BJ (cell line): ENCODE results near the gene TXNRD1. TPM values are rescaled to one million over a fixed set of nuclear protein-coding genes. Genes with fewer than 3 reads are reported as not detected.

Experiments used
- CTCF ChIA-PET: fragments of 350-600 bp; formaldehyde crosslinking; extraction: SDS; loops from one replicate; lab custom pipeline; 2021; ENCODE audit warnings: antibody characterized with exemption, inconsistent platforms; lab: Yijun Ruan, JAX
- POLR2A ChIA-PET: fragments of 300-600 bp; sonication (Branson Sonifier 250); formaldehyde crosslinking; extraction: SDS; loops from one replicate; lab custom pipeline; 2021; ENCODE audit warnings: antibody characterized with exemption; lab: Charles Lee
- DNase-seq: peaks from one replicate; pipeline ENCODE4 v3.0.0-alpha.2; 2011; ENCODE audit warnings: low read depth
- H3K27me3 ChIP-seq: 2 replicates; pipeline ENCODE4 v1.6.0; 2011; ENCODE audit warnings: low read length; ENCODE audit not compliant: control insufficient read depth, insufficient read depth
- H3K36me3 ChIP-seq: 2 replicates; pipeline ENCODE4 v1.5.1; 2011; ENCODE audit warnings: low read length; ENCODE audit not compliant: control insufficient read depth, insufficient read depth
- H3K4me3 ChIP-seq: 2 replicates; pipeline ENCODE4 v1.5.1; 2011; ENCODE audit warnings: low read depth, mild to moderate bottlenecking, control low read depth, low read length
- polyA plus RNA-seq: library from polyadenylated mRNA; depleted of rRNA; stranded (reverse); fragments of >200 nt; gene quantifications from 2 replicates; pipeline ENCODE4 v1.2.3, GENCODE V29; 2011
- TF ChIP-seq, protein P1 (sequence below): IDR thresholded peaks from 2 replicates; pipeline ENCODE4 v1.5.1; 2011; ENCODE audit warnings: low read depth, mild to moderate bottlenecking, control low read depth, inconsistent platforms, low read length, moderate library complexity; ENCODE audit not compliant: insufficient read depth

The TXNRD1 gene
- polyA plus RNA-seq, 1 experiment, result 1,028 TPM

DNA sequence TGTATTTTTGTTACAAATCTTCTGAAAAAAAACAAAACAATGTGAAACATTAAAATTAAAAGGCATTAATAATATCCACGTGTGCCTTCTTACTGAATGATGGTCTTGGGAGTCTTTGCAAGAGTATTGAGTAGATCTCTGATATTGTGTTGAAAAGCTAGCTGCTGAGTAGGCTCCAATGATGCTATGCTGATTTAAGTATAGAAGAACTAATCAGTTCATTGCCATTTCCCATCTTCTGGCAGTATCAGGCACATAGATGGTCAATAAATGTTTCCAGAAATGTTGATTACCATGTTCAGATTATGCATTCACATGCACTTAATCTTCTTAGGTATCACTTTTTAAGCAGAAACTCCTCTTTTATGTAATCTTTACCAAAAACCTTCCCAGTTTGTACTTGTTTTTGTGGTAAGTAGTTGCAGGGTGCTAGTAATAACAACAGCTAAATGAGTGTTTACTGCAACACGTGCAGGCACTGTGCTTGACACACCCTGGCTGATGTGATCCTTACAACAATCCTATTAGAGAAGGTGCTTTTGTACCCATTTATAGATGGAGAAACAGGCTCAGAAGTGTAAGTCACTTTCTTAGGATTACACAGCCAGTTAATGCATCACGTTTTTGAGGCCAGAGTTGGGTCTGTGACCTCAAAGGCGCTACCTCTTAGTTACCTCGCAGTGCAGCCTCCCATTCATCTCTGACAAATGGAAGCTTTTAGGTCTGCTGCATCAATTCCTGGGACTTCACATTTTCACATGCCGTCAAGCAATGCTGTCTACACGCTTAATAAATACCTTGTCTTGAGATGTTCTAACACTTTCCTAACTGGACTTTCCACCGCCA lies 134.9 kb downstream of the TXNRD1 start:
- POLR2A ChIA-PET, result no interaction called here

DNA sequence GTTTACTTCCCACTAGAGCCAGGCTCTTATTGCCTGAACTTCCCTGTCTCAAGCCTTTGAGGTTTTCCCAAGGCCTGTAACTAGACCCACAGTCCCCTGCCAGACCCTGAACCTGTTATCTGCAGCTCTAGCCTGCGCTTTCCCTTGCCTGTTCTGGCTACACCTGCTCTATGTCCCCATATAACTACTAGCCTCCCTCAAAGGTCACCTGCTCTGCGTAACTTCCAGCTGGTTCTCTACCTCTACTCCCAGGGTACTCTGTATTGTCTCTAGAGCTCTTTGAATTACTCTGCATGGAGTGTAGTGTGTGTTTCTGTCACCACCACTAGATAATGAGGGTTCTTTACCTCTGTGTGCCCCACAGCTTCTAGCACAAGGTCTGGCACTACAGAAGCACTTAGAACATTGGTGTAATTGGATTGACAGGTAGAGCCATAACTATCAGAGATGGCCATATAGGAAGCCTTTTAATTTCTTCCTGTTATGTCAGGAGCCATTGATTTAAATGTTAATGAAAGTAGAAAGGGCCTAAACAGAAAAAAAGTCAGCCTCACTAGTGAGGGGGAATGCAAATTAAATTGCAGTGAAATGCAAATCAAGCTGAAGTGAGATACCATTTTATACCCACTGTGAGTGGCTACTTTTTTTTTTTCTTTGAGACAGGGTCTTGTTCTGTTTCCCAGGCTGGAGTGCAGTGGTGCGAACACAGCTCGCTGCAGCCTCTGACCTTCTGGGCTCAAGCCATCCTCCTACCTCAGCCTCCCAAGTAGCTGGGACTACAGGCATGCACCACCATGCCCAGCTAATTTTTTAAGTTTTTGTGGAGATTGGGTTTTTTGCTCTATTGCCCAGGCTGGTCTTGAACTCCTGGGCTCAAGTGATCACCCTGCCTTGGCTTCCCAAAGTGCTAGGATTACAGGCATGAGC lies 135.7 kb downstream of the TXNRD1 start:
- ChIA-PET CTCF (interaction anchor here (0.6 to 2.7 kb wide), 3 partner anchors 10 to 419 kb away, joined by 3 to 10 read pairs (median 4); no protein-coding TSS in a partner anchor), POLR2A (no interaction called here)
- no peak for DNase-seq
- no peaks in the 10 kb centered on the region for H3K27me3 ChIP-seq
- TF ChIP-seq, protein P1, sequence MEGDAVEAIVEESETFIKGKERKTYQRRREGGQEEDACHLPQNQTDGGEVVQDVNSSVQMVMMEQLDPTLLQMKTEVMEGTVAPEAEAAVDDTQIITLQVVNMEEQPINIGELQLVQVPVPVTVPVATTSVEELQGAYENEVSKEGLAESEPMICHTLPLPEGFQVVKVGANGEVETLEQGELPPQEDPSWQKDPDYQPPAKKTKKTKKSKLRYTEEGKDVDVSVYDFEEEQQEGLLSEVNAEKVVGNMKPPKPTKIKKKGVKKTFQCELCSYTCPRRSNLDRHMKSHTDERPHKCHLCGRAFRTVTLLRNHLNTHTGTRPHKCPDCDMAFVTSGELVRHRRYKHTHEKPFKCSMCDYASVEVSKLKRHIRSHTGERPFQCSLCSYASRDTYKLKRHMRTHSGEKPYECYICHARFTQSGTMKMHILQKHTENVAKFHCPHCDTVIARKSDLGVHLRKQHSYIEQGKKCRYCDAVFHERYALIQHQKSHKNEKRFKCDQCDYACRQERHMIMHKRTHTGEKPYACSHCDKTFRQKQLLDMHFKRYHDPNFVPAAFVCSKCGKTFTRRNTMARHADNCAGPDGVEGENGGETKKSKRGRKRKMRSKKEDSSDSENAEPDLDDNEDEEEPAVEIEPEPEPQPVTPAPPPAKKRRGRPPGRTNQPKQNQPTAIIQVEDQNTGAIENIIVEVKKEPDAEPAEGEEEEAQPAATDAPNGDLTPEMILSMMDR, result no peak
- no peak overlapping the region for H3K4me3 ChIP-seq
- H3K36me3 ChIP-seq, result peaks cover 26% of the 10 kb centered on the region

More for the DNA sequence above, 134.9 kb downstream of the TXNRD1 start:
- CTCF ChIA-PET, result interaction anchor here (1.9 kb wide), 1 partner anchor 8 kb away, joined by 5 read pairs; no protein-coding TSS in a partner anchor
- no peak for DNase-seq
- H3K4me3 ChIP-seq, result no peak overlapping the region
- H3K36me3 ChIP-seq, result peaks cover 26% of the 10 kb centered on the region
- TF ChIP-seq, protein P1, result no peak
- H3K27me3 ChIP-seq, result no peaks in the 10 kb centered on the region

DNA sequence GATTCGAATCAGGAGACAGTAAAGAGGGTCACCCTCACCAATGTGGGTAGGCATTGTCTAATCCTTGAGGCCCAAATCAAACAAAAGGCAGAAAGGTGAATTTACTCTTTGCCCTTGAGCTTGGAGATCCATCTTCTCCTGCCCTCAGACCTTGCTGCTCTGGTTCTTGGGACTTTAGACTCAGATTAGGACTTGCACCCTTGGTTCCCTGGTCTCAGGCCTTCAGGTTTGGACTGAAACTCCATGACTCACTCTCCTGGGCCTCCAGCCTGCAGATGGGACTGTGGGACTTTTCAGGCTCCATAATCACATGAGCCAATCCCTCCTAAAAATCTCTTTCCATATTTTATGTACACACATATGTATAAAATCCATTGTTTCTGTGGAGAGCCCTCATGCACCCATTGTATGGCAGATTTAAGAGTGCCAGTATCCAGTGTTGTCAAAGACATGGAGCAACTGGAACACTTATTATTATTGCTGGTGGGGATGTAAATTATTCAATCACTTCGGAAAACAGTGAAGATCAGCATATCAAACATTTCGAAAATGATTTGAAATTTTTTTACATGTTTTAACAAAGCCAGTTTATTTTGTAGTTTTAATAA lies 136.6 kb downstream of the TXNRD1 start:
- DNase-seq, result no peak

DNA sequence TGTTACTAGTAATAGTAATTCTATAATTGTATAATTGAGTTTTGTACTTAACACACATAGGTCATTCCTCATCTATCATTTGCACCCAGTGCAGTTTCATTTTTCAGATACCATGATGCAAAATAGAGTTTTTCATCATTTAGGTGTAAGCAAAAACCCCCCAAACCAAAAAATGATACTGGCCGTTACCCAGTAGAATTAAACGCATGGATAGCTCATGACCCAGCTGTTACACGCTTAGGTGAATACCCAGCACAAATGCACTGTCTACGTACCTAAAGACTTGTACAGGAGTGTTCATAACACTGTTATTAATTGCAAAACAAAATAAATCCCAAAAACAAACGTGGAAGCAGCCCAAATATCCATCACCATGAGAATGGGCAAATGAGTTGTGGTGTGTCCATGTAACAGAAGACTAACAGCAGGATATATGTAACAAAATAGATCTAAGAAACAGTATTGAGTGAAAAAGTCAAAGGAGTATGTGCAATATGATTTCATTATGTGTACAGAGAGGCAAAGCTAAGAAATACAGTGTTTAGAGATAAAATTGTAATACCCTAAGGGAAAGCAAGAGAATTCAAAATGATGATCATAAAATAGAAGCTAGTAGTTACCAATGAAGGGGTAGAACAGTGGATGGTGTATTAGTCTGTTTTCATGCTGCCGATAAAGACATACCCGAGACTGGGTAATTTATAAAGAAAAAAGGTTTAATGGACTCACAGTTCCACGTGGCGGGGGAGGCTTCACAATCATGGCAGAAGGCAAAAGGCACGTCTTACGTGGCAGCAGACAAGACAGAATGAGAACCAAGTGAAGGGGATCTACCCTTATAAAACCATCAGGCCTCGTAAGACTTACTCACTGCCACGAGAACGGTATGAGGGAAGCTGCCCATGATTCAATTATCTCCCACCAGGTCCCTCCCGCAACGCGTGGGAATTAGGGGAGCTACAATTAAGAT lies 137.7 kb downstream of the TXNRD1 start:
- Histone ChIP-seq H3K27me3 (no peaks in the 10 kb centered on the region), H3K4me3 (no peak overlapping the region), H3K36me3 (peaks cover 24% of the 10 kb centered on the region)
- ChIA-PET POLR2A (no interaction called here), CTCF (interaction anchor here (2.7 kb wide), 1 partner anchor 12 kb away, joined by 10 read pairs; no protein-coding TSS in a partner anchor)
- no peak for DNase-seq
- TF ChIP-seq, protein P1, result no peak

More for the DNA sequence above, 136.6 kb downstream of the TXNRD1 start:
- Histone ChIP-seq H3K36me3 (peaks cover 26% of the 10 kb centered on the region), H3K4me3 (no peak overlapping the region), H3K27me3 (no peaks in the 10 kb centered on the region)
- POLR2A ChIA-PET, result no interaction called here
- TF ChIP-seq, protein P1, result no peak
- CTCF ChIA-PET, result interaction anchor here (0.6 to 2.7 kb wide), 3 partner anchors 11 to 418 kb away, joined by 3 to 10 read pairs (median 4); no protein-coding TSS in a partner anchor
